Measurements from ENCODE around the gene UBXN7. TPM values are rescaled to one million over a fixed set of nuclear protein-coding genes. Genes with fewer than 3 reads are reported as not detected.
A peak's percentile ranks its signal among the peaks of the same experiment; 100 is the strongest.

Gene UBXN7, protein sequence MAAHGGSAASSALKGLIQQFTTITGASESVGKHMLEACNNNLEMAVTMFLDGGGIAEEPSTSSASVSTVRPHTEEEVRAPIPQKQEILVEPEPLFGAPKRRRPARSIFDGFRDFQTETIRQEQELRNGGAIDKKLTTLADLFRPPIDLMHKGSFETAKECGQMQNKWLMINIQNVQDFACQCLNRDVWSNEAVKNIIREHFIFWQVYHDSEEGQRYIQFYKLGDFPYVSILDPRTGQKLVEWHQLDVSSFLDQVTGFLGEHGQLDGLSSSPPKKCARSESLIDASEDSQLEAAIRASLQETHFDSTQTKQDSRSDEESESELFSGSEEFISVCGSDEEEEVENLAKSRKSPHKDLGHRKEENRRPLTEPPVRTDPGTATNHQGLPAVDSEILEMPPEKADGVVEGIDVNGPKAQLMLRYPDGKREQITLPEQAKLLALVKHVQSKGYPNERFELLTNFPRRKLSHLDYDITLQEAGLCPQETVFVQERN
- 26.6 and 30.5 TPM in 2 replicates for polyA plus RNA-seq (2013)

DNA sequence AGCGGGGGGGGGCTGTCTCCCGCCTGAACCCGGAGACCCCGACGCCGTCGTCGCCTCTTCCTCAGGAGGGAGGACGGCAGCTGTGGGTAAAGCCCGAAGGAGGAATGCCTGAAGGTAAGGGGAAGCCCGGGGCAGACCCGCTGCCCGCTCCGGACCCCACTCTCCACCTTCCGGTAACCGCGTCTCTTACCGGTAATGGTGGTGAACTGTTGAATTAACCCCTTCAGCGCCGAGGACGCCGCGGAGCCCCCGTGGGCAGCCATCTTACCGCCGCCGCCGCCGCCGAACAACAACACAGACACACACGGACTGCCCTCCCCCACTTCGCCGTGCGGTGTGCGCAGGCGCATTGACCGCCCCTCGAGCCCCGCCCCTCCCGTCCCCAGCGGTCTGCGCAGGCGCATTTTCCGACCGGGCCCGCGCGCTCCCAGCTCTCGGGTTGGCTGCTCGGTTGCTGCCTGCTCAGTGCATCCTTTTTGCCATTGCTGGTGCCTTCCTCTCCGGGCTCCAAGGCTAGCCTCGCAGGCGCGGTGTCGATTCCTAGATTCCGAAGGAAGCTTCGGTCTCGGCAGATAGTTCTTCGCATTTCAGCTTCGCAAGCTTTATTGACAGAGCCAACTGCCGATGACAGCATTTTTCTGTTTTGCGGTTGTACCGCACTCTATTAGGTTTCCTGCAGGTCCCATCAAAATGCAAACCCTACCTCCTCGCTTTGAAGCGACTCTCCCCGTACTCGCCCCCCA, at the start of gene UBXN7:
TSS of gene UBXN7 (minus strand) at position 291 of the 743 bp plus-strand sequence. CDS start at position 263, 28 bp downstream.
- peak within 1 kb of the TSS; percentile 71 for H3K18ac ChIP-seq (ENCODE audit: low read length)
- no CpG with 5 or more reads among the region's 67 CpGs for WGBS (ENCODE audit: extremely low coverage, insufficient coverage, insufficient read length)
- H3K4ac ChIP-seq (ENCODE audit: low read depth, low read length): peak within 1 kb of the TSS; percentile 99
- peak; percentile 93 to 97 for DNase-seq
- H2BK5ac ChIP-seq (ENCODE audit: low read depth, low read length, poor library complexity): peak within 1 kb of the TSS; percentile 79
- peak within 1 kb of the TSS; percentile 78 for H2AK5ac ChIP-seq (ENCODE audit: low read length)
- peak within 1 kb of the TSS; percentile 15 for H2BK12ac ChIP-seq (ENCODE audit: low read length)
- H4K8ac ChIP-seq (ENCODE audit: low read depth, low read length): peak within 1 kb of the TSS; percentile 86
- H3K23ac ChIP-seq (ENCODE audit: low read length): no peak within 1 kb of the TSS
- H3K79me2 ChIP-seq (ENCODE audit: control insufficient read depth, insufficient read depth, low read length, poor library complexity): peaks cover 16% of the 10 kb centered on the region
- H3K4me1 ChIP-seq (ENCODE audit: control insufficient read depth in 1 of 2, insufficient read depth in 2 of 2, low read length in 2 of 2): no peaks in the 10 kb centered on the region
- H3K27ac ChIP-seq (ENCODE audit: low read depth, low read length): peak within 1 kb of the TSS; percentile 27
- H3K4me3 ChIP-seq (ENCODE audit: low read depth, low read length): peak within 1 kb of the TSS; percentile 93
- H2BK120ac ChIP-seq (ENCODE audit: insufficient read depth, low read length, poor library complexity): peak within 1 kb of the TSS; percentile 48
- no peaks in the 10 kb centered on the region for H3K9me3 ChIP-seq (ENCODE audit: insufficient read depth, low read depth, low read length)
- H3K14ac ChIP-seq (ENCODE audit: low read length): peak within 1 kb of the TSS; percentile 82
- peak within 1 kb of the TSS; percentile 72 for H2AFZ ChIP-seq (ENCODE audit: insufficient read depth, low read length, poor library complexity)
- H3K9ac ChIP-seq (ENCODE audit: low read length): peak within 1 kb of the TSS; percentile 83
- peak within 1 kb of the TSS; percentile 77 for H4K91ac ChIP-seq (ENCODE audit: low read depth, low read length)
- H3K27me3 ChIP-seq (ENCODE audit: insufficient read depth, low read length): no peaks in the 10 kb centered on the region
- H3K36me3 ChIP-seq (ENCODE audit: control insufficient read depth in 1 of 2, insufficient read depth in 2 of 2, low read length in 2 of 2): peaks cover 0 to 5% of the 10 kb centered on the region in 2 experiments
- peaks cover 13% of the 10 kb centered on the region for H3K79me1 ChIP-seq (ENCODE audit: low read length)
- H3K4me2 ChIP-seq (ENCODE audit: low read length): peak within 1 kb of the TSS; percentile 95
- peak within 1 kb of the TSS; percentile 95 for H4K12ac ChIP-seq (ENCODE audit: low read depth, low read length)

DNA sequence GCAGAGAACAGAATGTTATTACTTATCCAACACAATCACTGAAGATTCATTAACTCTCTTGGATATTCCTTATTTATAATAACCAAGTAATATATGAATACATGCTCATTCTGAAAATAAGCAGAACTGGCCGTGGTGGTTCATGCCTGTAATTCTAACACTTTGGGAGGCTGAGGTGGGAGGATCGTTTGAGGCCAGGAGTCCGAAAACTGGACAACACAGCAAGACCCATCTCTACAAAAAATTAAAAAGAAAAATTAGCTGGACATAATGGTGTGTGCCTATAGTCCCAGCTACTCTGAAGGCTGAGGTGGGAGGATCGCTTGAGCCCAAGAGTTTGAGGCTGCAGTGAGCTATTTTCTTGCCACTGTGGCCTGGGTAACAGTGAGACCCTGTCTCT, 45.5 kb upstream of the UBXN7 start:
- Histone ChIP-seq H2BK12ac (ENCODE audit: low read length) (no peak overlapping the region), H3K9ac (ENCODE audit: low read length) (no peak overlapping the region), H3K14ac (ENCODE audit: low read length) (no peak overlapping the region), H2AFZ (ENCODE audit: insufficient read depth, low read length, poor library complexity) (no peak overlapping the region), H3K36me3 (ENCODE audit: control insufficient read depth in 1 of 2, insufficient read depth in 2 of 2, low read length in 2 of 2) (peaks cover 35% of the 10 kb centered on the region in 2 experiments), H3K4me2 (ENCODE audit: low read length) (no peak overlapping the region), H4K12ac (ENCODE audit: low read depth, low read length) (no peak overlapping the region), H3K9me3 (ENCODE audit: insufficient read depth, low read depth, low read length) (no peaks in the 10 kb centered on the region), H3K79me2 (ENCODE audit: control insufficient read depth, insufficient read depth, low read length, poor library complexity) (no peaks in the 10 kb centered on the region), H2BK120ac (ENCODE audit: insufficient read depth, low read length, poor library complexity) (no peak overlapping the region), H4K8ac (ENCODE audit: low read depth, low read length) (no peak overlapping the region), H3K4ac (ENCODE audit: low read depth, low read length) (no peak overlapping the region), H3K79me1 (ENCODE audit: low read length) (no peaks in the 10 kb centered on the region), H3K4me3 (ENCODE audit: low read depth, low read length) (no peak overlapping the region), H3K18ac (ENCODE audit: low read length) (no peak overlapping the region), H3K27me3 (ENCODE audit: insufficient read depth, low read length) (no peaks in the 10 kb centered on the region), H2BK5ac (ENCODE audit: low read depth, low read length, poor library complexity) (no peak overlapping the region), H4K91ac (ENCODE audit: low read depth, low read length) (no peak overlapping the region), H2AK5ac (ENCODE audit: low read length) (no peak overlapping the region), H3K23ac (ENCODE audit: low read length) (no peak overlapping the region), H3K27ac (ENCODE audit: low read depth, low read length) (no peak overlapping the region), H3K4me1 (ENCODE audit: control insufficient read depth in 1 of 2, insufficient read depth in 2 of 2, low read length in 2 of 2) (no peaks in the 10 kb centered on the region)
- WGBS (ENCODE audit: extremely low coverage, insufficient coverage, insufficient read length): no CpG with 5 or more reads among the region's 4 CpGs
- DNase-seq: no peak

DNA sequence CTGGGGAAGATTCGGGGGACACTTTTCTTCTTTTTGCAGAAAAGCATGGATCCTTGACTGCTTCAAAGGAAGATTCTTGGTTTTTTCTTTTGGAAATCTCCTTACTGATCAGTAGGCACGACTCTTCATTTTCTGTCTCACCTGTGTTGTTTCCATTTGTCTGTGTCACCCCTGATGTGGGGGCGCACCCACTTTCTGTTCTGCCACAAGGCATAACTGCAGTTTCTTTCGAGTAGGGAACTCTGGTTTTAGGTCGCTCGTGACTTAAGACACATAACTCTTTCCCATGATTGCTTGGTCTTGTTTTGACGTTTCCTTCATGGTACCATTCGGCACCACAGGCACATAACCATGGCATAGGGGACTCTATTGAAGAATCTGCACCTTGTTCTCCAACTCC, 40.1 kb upstream of the UBXN7 start:
- H4K91ac ChIP-seq (ENCODE audit: low read depth, low read length): no peak overlapping the region
- H2AK5ac ChIP-seq (ENCODE audit: low read length): no peak overlapping the region
- no peak overlapping the region for H2BK120ac ChIP-seq (ENCODE audit: insufficient read depth, low read length, poor library complexity)
- H3K4ac ChIP-seq (ENCODE audit: low read depth, low read length): no peak overlapping the region
- H4K8ac ChIP-seq (ENCODE audit: low read depth, low read length): no peak overlapping the region
- H4K12ac ChIP-seq (ENCODE audit: low read depth, low read length): no peak overlapping the region
- no peak overlapping the region for H3K14ac ChIP-seq (ENCODE audit: low read length)
- peaks cover 25 to 27% of the 10 kb centered on the region in 2 experiments for H3K36me3 ChIP-seq (ENCODE audit: control insufficient read depth in 1 of 2, insufficient read depth in 2 of 2, low read length in 2 of 2)
- no peak overlapping the region for H2BK12ac ChIP-seq (ENCODE audit: low read length)
- no peak overlapping the region for H3K27ac ChIP-seq (ENCODE audit: low read depth, low read length)
- no peak overlapping the region for H2AFZ ChIP-seq (ENCODE audit: insufficient read depth, low read length, poor library complexity)
- no peaks in the 10 kb centered on the region for H3K79me2 ChIP-seq (ENCODE audit: control insufficient read depth, insufficient read depth, low read length, poor library complexity)
- H3K79me1 ChIP-seq (ENCODE audit: low read length): no peaks in the 10 kb centered on the region
- H3K9ac ChIP-seq (ENCODE audit: low read length): no peak overlapping the region
- no peaks in the 10 kb centered on the region for H3K27me3 ChIP-seq (ENCODE audit: insufficient read depth, low read length)
- no peak overlapping the region for H3K4me2 ChIP-seq (ENCODE audit: low read length)
- H2BK5ac ChIP-seq (ENCODE audit: low read depth, low read length, poor library complexity): no peak overlapping the region
- H3K18ac ChIP-seq (ENCODE audit: low read length): no peak overlapping the region
- DNase-seq: no peak
- H3K4me3 ChIP-seq (ENCODE audit: low read depth, low read length): no peak overlapping the region
- H3K4me1 ChIP-seq (ENCODE audit: control insufficient read depth in 1 of 2, insufficient read depth in 2 of 2, low read length in 2 of 2): no peaks in the 10 kb centered on the region
- H3K9me3 ChIP-seq (ENCODE audit: insufficient read depth, low read depth, low read length): no peaks in the 10 kb centered on the region
- no peak overlapping the region for H3K23ac ChIP-seq (ENCODE audit: low read length)
- WGBS (ENCODE audit: extremely low coverage, insufficient coverage, insufficient read length): no CpG with 5 or more reads among the region's 8 CpGs

DNA sequence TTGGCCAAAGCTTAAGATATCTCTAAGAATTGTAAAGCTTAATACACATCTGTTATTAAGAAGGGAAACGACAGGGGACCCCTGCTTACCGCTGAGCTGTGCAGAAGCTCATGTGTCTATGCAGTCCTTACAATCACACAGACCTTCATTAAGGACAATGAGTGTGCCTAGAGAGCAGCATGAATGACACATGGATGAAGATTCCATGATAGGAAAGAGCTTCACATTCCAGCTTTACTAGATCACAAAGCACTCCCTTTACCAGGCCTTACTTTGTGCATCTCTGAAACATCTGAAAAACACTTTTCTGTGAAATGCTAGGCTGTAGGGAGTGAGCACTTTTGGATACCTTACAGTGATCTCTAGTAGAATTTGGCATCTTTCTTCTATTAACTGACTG, 39.3 kb upstream of the UBXN7 start:
- no peaks in the 10 kb centered on the region for H3K9me3 ChIP-seq (ENCODE audit: insufficient read depth, low read depth, low read length)
- no peak overlapping the region for H3K18ac ChIP-seq (ENCODE audit: low read length)
- H2AK5ac ChIP-seq (ENCODE audit: low read length): no peak overlapping the region
- no peak overlapping the region for H4K12ac ChIP-seq (ENCODE audit: low read depth, low read length)
- no peak overlapping the region for H3K9ac ChIP-seq (ENCODE audit: low read length)
- no peaks in the 10 kb centered on the region for H3K4me1 ChIP-seq (ENCODE audit: control insufficient read depth in 1 of 2, insufficient read depth in 2 of 2, low read length in 2 of 2)
- no peak overlapping the region for H2BK12ac ChIP-seq (ENCODE audit: low read length)
- H3K4ac ChIP-seq (ENCODE audit: low read depth, low read length): no peak overlapping the region
- no peak overlapping the region for H3K23ac ChIP-seq (ENCODE audit: low read length)
- no peaks in the 10 kb centered on the region for H3K79me2 ChIP-seq (ENCODE audit: control insufficient read depth, insufficient read depth, low read length, poor library complexity)
- peaks cover 22 to 28% of the 10 kb centered on the region in 2 experiments for H3K36me3 ChIP-seq (ENCODE audit: control insufficient read depth in 1 of 2, insufficient read depth in 2 of 2, low read length in 2 of 2)
- no CpG with 5 or more reads among the region's 2 CpGs for WGBS (ENCODE audit: extremely low coverage, insufficient coverage, insufficient read length)
- H2BK5ac ChIP-seq (ENCODE audit: low read depth, low read length, poor library complexity): no peak overlapping the region
- no peak overlapping the region for H2BK120ac ChIP-seq (ENCODE audit: insufficient read depth, low read length, poor library complexity)
- H3K14ac ChIP-seq (ENCODE audit: low read length): no peak overlapping the region
- no peak overlapping the region for H4K91ac ChIP-seq (ENCODE audit: low read depth, low read length)
- peak; percentile 9 to 69 for DNase-seq
- no peak overlapping the region for H2AFZ ChIP-seq (ENCODE audit: insufficient read depth, low read length, poor library complexity)
- no peaks in the 10 kb centered on the region for H3K79me1 ChIP-seq (ENCODE audit: low read length)
- H3K4me2 ChIP-seq (ENCODE audit: low read length): no peak overlapping the region
- no peak overlapping the region for H4K8ac ChIP-seq (ENCODE audit: low read depth, low read length)
- H3K27me3 ChIP-seq (ENCODE audit: insufficient read depth, low read length): no peaks in the 10 kb centered on the region
- H3K27ac ChIP-seq (ENCODE audit: low read depth, low read length): no peak overlapping the region
- H3K4me3 ChIP-seq (ENCODE audit: low read depth, low read length): no peak overlapping the region

All from trophoblast cell (in vitro differentiated cells and primary cell).